Activated CD4-positive, alpha-beta T cell treated with anti-CD3 and anti-CD28 coated beads, Interleukin-2, Interleukin-6, amounts not matched to agents 100 ng/mL and 50 ng/mL, durations not matched to agents 16 hours and 8 hours (primary cell): ENCODE results near the gene LBH.
A peak's percentile ranks its signal among the peaks of the same experiment; 100 is the strongest.

Experiments used
- DNase-seq: peaks from one replicate; pipeline ENCODE4 v3.0.0-alpha.2; 2020

The LBH gene

GRCh38 chr2:30231212-30231995 lies at the start of gene LBH:
Gene LBH (plus strand): TSS chr2:30231534. CDS start chr2:30231739, 205 bp downstream.
- peak; percentile 87 for DNase-seq

GRCh38 chr2:30184035-30184434 lies 47.3 kb upstream of the LBH start:
- no peak for DNase-seq

- DNase-seq = no peak
Measured at GRCh38 chr2:30185178-30185577, 46.2 kb upstream of the LBH start.

- no peak for DNase-seq
Measured at GRCh38 chr2:30188292-30188691, 43.0 kb upstream of the LBH start.

- no peak for DNase-seq
Measured at GRCh38 chr2:30190637-30191036, 40.7 kb upstream of the LBH start.

- no peak for DNase-seq
Measured at GRCh38 chr2:30191107-30191506, 40.2 kb upstream of the LBH start.

- DNase-seq = no peak
Measured at GRCh38 chr2:30191819-30192271, 39.5 kb upstream of the LBH start.

GRCh38 chr2:30192314-30192713 lies 39.0 kb upstream of the LBH start:
- DNase-seq = no peak

- DNase-seq = no peak
Measured at GRCh38 chr2:30193104-30193681, 38.1 kb upstream of the LBH start.

GRCh38 chr2:30194421-30194820 lies 36.9 kb upstream of the LBH start:
- no peak for DNase-seq

GRCh38 chr2:30195016-30195415 lies 36.3 kb upstream of the LBH start:
- no peak for DNase-seq

GRCh38 chr2:30197570-30198192 lies 33.7 kb upstream of the LBH start:
- no peak for DNase-seq

GRCh38 chr2:30201990-30202389 lies 29.3 kb upstream of the LBH start:
- DNase-seq = no peak

GRCh38 chr2:30203156-30203555 lies 28.2 kb upstream of the LBH start:
- no peak for DNase-seq

- no peak for DNase-seq
Measured at GRCh38 chr2:30204281-30204680, 27.1 kb upstream of the LBH start.

- DNase-seq = no peak
Measured at GRCh38 chr2:30205456-30205855, 25.9 kb upstream of the LBH start.

- DNase-seq = no peak
Measured at GRCh38 chr2:30206461-30207430, 24.6 kb upstream of the LBH start.

- DNase-seq = peak; percentile 52
Measured at GRCh38 chr2:30208453-30208852, 22.9 kb upstream of the LBH start.

GRCh38 chr2:30209227-30209626 lies 22.1 kb upstream of the LBH start:
- no peak for DNase-seq

- no peak for DNase-seq
Measured at GRCh38 chr2:30213326-30213725, 18.0 kb upstream of the LBH start.

- no peak for DNase-seq
Measured at GRCh38 chr2:30213907-30214463, 17.3 kb upstream of the LBH start.

GRCh38 chr2:30216157-30216556 lies 15.2 kb upstream of the LBH start:
- DNase-seq = no peak
